ENCODE measurements around the gene INTS13. TPM values are rescaled to one million over a fixed set of nuclear protein-coding genes. Genes with fewer than 3 reads are reported as not detected.

INTS13 gene
- total and polyA plus RNA-seq, 2 experiments from 2014 or later: 28.9 to 31.6 TPM

GRCh38 chr12:26896913-26897312 lies 40.9 kb downstream of the INTS13 start:
- Histone ChIP-seq H3K36me3 (ENCODE audit: low read depth) (peaks cover 12% of the 10 kb centered on the region; the same call in 1 of the 2 replicates), H3K27me3 (replicated peaks; ENCODE audit: insufficient read depth) (no peaks in the 10 kb centered on the region), H3K4me2 (ENCODE audit: unreplicated experiment) (no peak overlapping the region), H3K9me3 (ENCODE audit: low read depth) (no peaks in the 10 kb centered on the region), H4K20me1 (ENCODE audit: insufficient read depth) (no peaks in the 10 kb centered on the region), H3K4me3 (no peak overlapping the region), H3K9ac (no peak overlapping the region), H3K79me2 (ENCODE audit: insufficient read depth) (no peaks in the 10 kb centered on the region), H3K4me1 (ENCODE audit: insufficient read depth) (no peaks in the 10 kb centered on the region), H3F3A (ENCODE audit: insufficient read depth) (no peaks in the 10 kb centered on the region), H3K9me2 (ENCODE audit: insufficient read depth) (no peaks in the 10 kb centered on the region), H3K27ac (no peak overlapping the region), H2AFZ (no peak overlapping the region)
- TF ChIP-seq EZH2 (IDR thresholded peaks at IDR 0.05; ENCODE audit: insufficient read depth, poor library complexity, severe bottlenecking) (no peak), EZH2phosphoT487 (IDR thresholded peaks at IDR 0.05; ENCODE audit: insufficient read depth, low read depth) (no peak)
- in situ Hi-C loops (cut with MboI): no loop called here
- WGBS, 2 experiments (ENCODE audit: low coverage in 1 of 2, low lambda C conversion rate in 2 of 2, missing lambda C conversion rate in 2 of 2): 95 to 98% methylated on average over 2 of the region's 2 CpGs
- DNase-seq: no peak

GRCh38 chr12:26895672-26896071 lies 42.1 kb downstream of the INTS13 start:
- in situ Hi-C loops (cut with MboI): no loop called here
- 96 to 98% methylated on average over 4 of the region's 4 CpGs for WGBS, 2 experiments (ENCODE audit: low coverage in 1 of 2, low lambda C conversion rate in 2 of 2, missing lambda C conversion rate in 2 of 2)
- no peak for DNase-seq

GRCh38 chr12:26891704-26892103 lies 46.1 kb downstream of the INTS13 start:
- H3K4me2 ChIP-seq (ENCODE audit: unreplicated experiment): no peak overlapping the region
- 100% methylated on average over 1 of the region's 1 CpG for WGBS, 2 experiments (ENCODE audit: low coverage in 1 of 2, low lambda C conversion rate in 2 of 2, missing lambda C conversion rate in 2 of 2)
- no peaks in the 10 kb centered on the region for H3K4me1 ChIP-seq (ENCODE audit: insufficient read depth)
- in situ Hi-C loops (cut with MboI): no loop called here
- H3K9me3 ChIP-seq (ENCODE audit: low read depth): no peaks in the 10 kb centered on the region
- no peak overlapping the region for H2AFZ ChIP-seq
- no peaks in the 10 kb centered on the region for H4K20me1 ChIP-seq (ENCODE audit: insufficient read depth)
- no peaks in the 10 kb centered on the region for H3K79me2 ChIP-seq (ENCODE audit: insufficient read depth)
- no peaks in the 10 kb centered on the region for H3K9me2 ChIP-seq (ENCODE audit: insufficient read depth)
- H3K27me3 ChIP-seq (replicated peaks; ENCODE audit: insufficient read depth): no peaks in the 10 kb centered on the region
- H3K9ac ChIP-seq: no peak overlapping the region
- 0 out of 2 replicates have a peak, but pooled peaks cover under 1% of the 10 kb centered on the region for H3F3A ChIP-seq (ENCODE audit: insufficient read depth)
- H3K4me3 ChIP-seq: no peak overlapping the region
- TF ChIP-seq EZH2 (IDR thresholded peaks at IDR 0.05; ENCODE audit: insufficient read depth, poor library complexity, severe bottlenecking) (no peak), EZH2phosphoT487 (IDR thresholded peaks at IDR 0.05; ENCODE audit: insufficient read depth, low read depth) (no peak)
- H3K36me3 ChIP-seq (ENCODE audit: low read depth): no peaks in the 10 kb centered on the region
- no peak for DNase-seq
- H3K27ac ChIP-seq: no peak overlapping the region

More at GRCh38 chr12:26895672-26896071, 42.1 kb downstream of the INTS13 start:
- H3K4me3 ChIP-seq: no peak overlapping the region
- H3F3A ChIP-seq (ENCODE audit: insufficient read depth): no peaks in the 10 kb centered on the region
- no peak overlapping the region for H3K9ac ChIP-seq
- no peaks in the 10 kb centered on the region for H3K9me3 ChIP-seq (ENCODE audit: low read depth)
- no peak overlapping the region for H2AFZ ChIP-seq
- H4K20me1 ChIP-seq (ENCODE audit: insufficient read depth): no peaks in the 10 kb centered on the region
- H3K79me2 ChIP-seq (ENCODE audit: insufficient read depth): no peaks in the 10 kb centered on the region
- H3K27ac ChIP-seq: no peak overlapping the region
- H3K9me2 ChIP-seq (ENCODE audit: insufficient read depth): no peaks in the 10 kb centered on the region
- H3K27me3 ChIP-seq (replicated peaks; ENCODE audit: insufficient read depth): no peaks in the 10 kb centered on the region
- no peaks in the 10 kb centered on the region for H3K4me1 ChIP-seq (ENCODE audit: insufficient read depth)
- no peak overlapping the region for H3K4me2 ChIP-seq (ENCODE audit: unreplicated experiment)
- 0 out of 2 replicates have a peak, but pooled peaks cover 5% of the 10 kb centered on the region for H3K36me3 ChIP-seq (ENCODE audit: low read depth)
- no peak for TF ChIP-seq EZH2phosphoT487 (IDR thresholded peaks at IDR 0.05; ENCODE audit: insufficient read depth, low read depth)
- no peak for TF ChIP-seq EZH2 (IDR thresholded peaks at IDR 0.05; ENCODE audit: insufficient read depth, poor library complexity, severe bottlenecking)

DNA sequence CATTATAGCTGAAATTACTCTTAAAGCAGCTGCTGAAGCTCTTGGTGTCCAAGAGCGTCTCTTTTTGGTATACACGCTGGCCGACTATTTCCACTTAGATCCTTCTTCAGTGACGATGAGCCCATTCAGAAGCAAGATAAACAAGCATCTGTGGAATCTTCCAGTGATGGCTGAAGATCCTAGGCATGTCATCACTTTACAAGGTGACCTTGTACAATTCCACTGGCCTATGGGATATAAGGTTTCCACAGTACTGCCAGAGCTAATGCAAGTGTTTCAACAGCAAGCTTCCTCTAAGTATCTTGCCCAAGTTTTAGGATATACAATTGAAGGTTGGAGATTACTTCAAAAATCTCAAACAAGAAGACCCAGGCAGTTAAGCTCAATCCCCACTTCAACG lies 47.0 kb downstream of the INTS13 start:
- no peak overlapping the region for H3K27ac ChIP-seq
- no peaks in the 10 kb centered on the region for H3K9me3 ChIP-seq (ENCODE audit: low read depth)
- no peaks in the 10 kb centered on the region for H3K4me1 ChIP-seq (ENCODE audit: insufficient read depth)
- 96% methylated on average over 5 of the region's 5 CpGs for WGBS, 2 experiments (ENCODE audit: low coverage in 1 of 2, low lambda C conversion rate in 2 of 2, missing lambda C conversion rate in 2 of 2)
- in situ Hi-C loops (cut with MboI): no loop called here
- TF ChIP-seq EZH2phosphoT487 (IDR thresholded peaks at IDR 0.05; ENCODE audit: insufficient read depth, low read depth) (no peak), EZH2 (IDR thresholded peaks at IDR 0.05; ENCODE audit: insufficient read depth, poor library complexity, severe bottlenecking) (no peak)
- no peak overlapping the region for H3K9ac ChIP-seq
- no peaks in the 10 kb centered on the region for H3K27me3 ChIP-seq (replicated peaks; ENCODE audit: insufficient read depth)
- H3K4me3 ChIP-seq: no peak overlapping the region
- H3K9me2 ChIP-seq (ENCODE audit: insufficient read depth): no peaks in the 10 kb centered on the region
- H3K79me2 ChIP-seq (ENCODE audit: insufficient read depth): no peaks in the 10 kb centered on the region
- H3K4me2 ChIP-seq (ENCODE audit: unreplicated experiment): no peak overlapping the region
- H4K20me1 ChIP-seq (ENCODE audit: insufficient read depth): no peaks in the 10 kb centered on the region
- peaks cover 6% of the 10 kb centered on the region; the same call in 1 of the 2 replicates for H3F3A ChIP-seq (ENCODE audit: insufficient read depth)
- no peak overlapping the region for H2AFZ ChIP-seq
- H3K36me3 ChIP-seq (ENCODE audit: low read depth): no peaks in the 10 kb centered on the region
- DNase-seq: no peak
